DND-41 (cell line): ENCODE results near the gene KMT5B.

Experiments used
- CTCF ChIP-seq: IDR thresholded peaks from 2 replicates; pipeline ENCODE4 v1.5.1; 2012; ENCODE audit warnings: borderline replicate concordance, low read length, moderate library complexity, mild to moderate bottlenecking; ENCODE audit not compliant: poor library complexity, severe bottlenecking; ENCODE audit errors: extremely low read depth
- EZH2 ChIP-seq: IDR thresholded peaks from 3 replicates; pipeline ENCODE4 v1.6.1; 2012; ENCODE audit warnings: borderline replicate concordance, low read depth, mild to moderate bottlenecking, moderate library complexity, low read length, inconsistent platforms; ENCODE audit not compliant: severe bottlenecking

GRCh38 chr11:68127714-68128681 is 85.1 kb downstream of the KMT5B start:
- TF ChIP-seq CTCF = no peak
- no peak for TF ChIP-seq EZH2
